H9 (cell line): ENCODE data around the gene SRC. TPM values are rescaled to one million over a fixed set of nuclear protein-coding genes. Genes with fewer than 3 reads are reported as not detected.

ENCODE experiments used
- DNase-seq: peaks from one replicate; pipeline ENCODE4 v3.0.0-alpha.2; 2017
- H2AFZ ChIP-seq: one replicate; pipeline ENCODE4 v1.6.1; 2013; ENCODE audit warnings: mild to moderate bottlenecking, low read length, control low read depth, moderate library complexity
- H2AK5ac ChIP-seq: 2 replicates; pipeline ENCODE4 v1.6.1; 2013; ENCODE audit warnings: low read length, control low read depth, mixed read lengths; ENCODE audit not compliant: insufficient read length
- H2BK120ac ChIP-seq: one replicate; pipeline ENCODE4 v1.6.1; 2013; ENCODE audit warnings: low read depth, mild to moderate bottlenecking, low read length, control low read depth, inconsistent platforms; ENCODE audit not compliant: poor library complexity, severe bottlenecking
- H2BK12ac ChIP-seq: 2 replicates; pipeline ENCODE4 v1.6.1; 2013; ENCODE audit warnings: low read length, control low read depth, mixed read lengths, low read depth; ENCODE audit not compliant: insufficient read length
- H2BK15ac ChIP-seq: 2 replicates; pipeline ENCODE4 v1.6.1; 2013; ENCODE audit warnings: low read depth, low read length, control low read depth
- H2BK20ac ChIP-seq: one replicate; pipeline ENCODE4 v1.6.1; 2013; ENCODE audit warnings: low read depth, mild to moderate bottlenecking, low read length, control low read depth, inconsistent platforms; ENCODE audit not compliant: poor library complexity, severe bottlenecking
- H2BK5ac ChIP-seq: 2 replicates; pipeline ENCODE4 v1.6.1; 2013; ENCODE audit warnings: low read length, control low read depth, mixed read lengths; ENCODE audit not compliant: insufficient read length
- H3K14ac ChIP-seq: 2 replicates; pipeline ENCODE4 v1.6.1; 2013; ENCODE audit warnings: low read length, control low read depth; ENCODE audit not compliant: insufficient read depth
- H3K18ac ChIP-seq: 2 replicates; pipeline ENCODE4 v1.6.1; 2013; ENCODE audit warnings: low read depth, mild to moderate bottlenecking, mixed read lengths, low read length, control low read depth; ENCODE audit not compliant: insufficient read length
- H3K23ac ChIP-seq: 2 replicates; pipeline ENCODE4 v1.6.1; 2013; ENCODE audit warnings: low read length, control low read depth, mixed read lengths, low read depth; ENCODE audit not compliant: insufficient read length
- H3K23me2 ChIP-seq: 2 replicates; pipeline ENCODE4 v1.6.1; 2013; ENCODE audit warnings: low read depth, mild to moderate bottlenecking, mixed read lengths, low read length, control low read depth; ENCODE audit not compliant: insufficient read length, poor library complexity, severe bottlenecking
- H3K27ac ChIP-seq: 2 replicates; pipeline ENCODE4 v1.5.1; 2013; ENCODE audit warnings: low read length, control low read depth, mixed read lengths, low read depth; ENCODE audit not compliant: insufficient read length
- H3K27me3 ChIP-seq: 2 replicates; pipeline ENCODE4 v1.6.1; 2013; ENCODE audit warnings: low read length, control low read depth, inconsistent platforms; ENCODE audit not compliant: insufficient read depth
- H3K4ac ChIP-seq: 2 replicates; pipeline ENCODE4 v1.6.1; 2013; ENCODE audit warnings: low read depth, mild to moderate bottlenecking, control low read depth, inconsistent platforms, low read length, moderate library complexity
- H3K4me1 ChIP-seq: 2 replicates; pipeline ENCODE4 v1.6.1; 2013; ENCODE audit warnings: low read length, control low read depth, inconsistent platforms; ENCODE audit not compliant: insufficient read depth
- H3K4me2 ChIP-seq: 2 replicates; pipeline ENCODE4 v1.6.1; 2013; ENCODE audit warnings: low read length, control low read depth, mixed read lengths; ENCODE audit not compliant: insufficient read length, insufficient read depth
- H3K56ac ChIP-seq: 2 replicates; pipeline ENCODE4 v1.6.1; 2013; ENCODE audit warnings: low read depth, mild to moderate bottlenecking, mixed read lengths, low read length, control low read depth; ENCODE audit not compliant: insufficient read length
- H3K79me1 ChIP-seq: 2 replicates; pipeline ENCODE4 v1.6.1; 2013; ENCODE audit warnings: low read depth, mild to moderate bottlenecking, moderate library complexity, low read length, control low read depth, inconsistent platforms; ENCODE audit not compliant: insufficient read depth, poor library complexity, severe bottlenecking
- H3K79me2 ChIP-seq: 2 replicates; pipeline ENCODE4 v1.6.1; 2013; ENCODE audit warnings: low read length, control low read depth, inconsistent platforms; ENCODE audit not compliant: insufficient read depth
- H3K9ac ChIP-seq: 2 replicates; pipeline ENCODE4 v1.6.1; 2013; ENCODE audit warnings: low read length, control low read depth, mixed read lengths; ENCODE audit not compliant: insufficient read length; ENCODE audit errors: extremely low read depth
- H3K9me3 ChIP-seq: one replicate; pipeline ENCODE4 v1.6.1; 2013; ENCODE audit warnings: low read depth, low read length, inconsistent platforms; ENCODE audit not compliant: control insufficient read depth
- H3T11ph ChIP-seq: one replicate; pipeline ENCODE4 v1.6.1; 2013; ENCODE audit warnings: mild to moderate bottlenecking, low read length, control low read depth, inconsistent platforms
- H4K20me1 ChIP-seq: one replicate; pipeline ENCODE4 v1.6.1; 2013; ENCODE audit not compliant: control insufficient read depth, insufficient read length, insufficient read depth
- H4K5ac ChIP-seq: 2 replicates; pipeline ENCODE4 v1.6.1; 2013; ENCODE audit warnings: low read depth, mild to moderate bottlenecking, mixed read lengths, low read length, control low read depth; ENCODE audit not compliant: insufficient read length
- H4K8ac ChIP-seq: replicated peaks from 2 replicates; pipeline ENCODE4 v1.6.1; 2013; ENCODE audit warnings: low read length, control low read depth, mixed read lengths, low read depth; ENCODE audit not compliant: insufficient read length
- H4K91ac ChIP-seq: 2 replicates; pipeline ENCODE4 v1.6.1; 2013; ENCODE audit warnings: low read depth, mild to moderate bottlenecking, moderate library complexity, mixed read lengths, low read length, control low read depth; ENCODE audit not compliant: insufficient read length
- H3K27ac Mint-ChIP-seq, 3 experiments: 2 replicates in 2 of 3; 3 replicates in 1 of 3; pipeline ENCODE4 v1.8.0; 2020 to 2021; ENCODE audit warnings: mixed read lengths in 3 of 3, mild to moderate bottlenecking in 1 of 3, moderate library complexity in 1 of 3
- H3K27me3 Mint-ChIP-seq: 2 replicates; pipeline ENCODE4 v1.8.0; 2021; ENCODE audit warnings: low read depth, mild to moderate bottlenecking, moderate library complexity, mixed read lengths
- H3K36me3 Mint-ChIP-seq, 3 experiments: 2 replicates in 2 of 3; 3 replicates in 1 of 3; pipeline ENCODE4 v1.8.0; 2020 to 2021; ENCODE audit warnings: low read depth in 3 of 3, mixed read lengths in 3 of 3; ENCODE audit not compliant: insufficient read depth in 1 of 3
- H3K4me1 Mint-ChIP-seq, 2 experiments: 2 replicates each; pipeline ENCODE4 v1.8.0; 2020; ENCODE audit warnings: mixed read lengths in 2 of 2
- H3K4me3 Mint-ChIP-seq, 2 experiments: 2 replicates in 1 of 2; 3 replicates in 1 of 2; pipeline ENCODE4 v1.8.0; 2020 to 2021; ENCODE audit warnings: mild to moderate bottlenecking in 2 of 2, mixed read lengths in 2 of 2, moderate library complexity in 1 of 2
- H3K9me3 Mint-ChIP-seq, 2 experiments: 2 replicates in 1 of 2; 3 replicates in 1 of 2; pipeline ENCODE4 v1.8.0; 2020; ENCODE audit warnings: mild to moderate bottlenecking in 2 of 2, mixed read lengths in 2 of 2, moderate library complexity in 1 of 2
- CTCF ChIP-seq: fragments of 200-600 bp; sonication (generic); conservative IDR thresholded peaks from 3 replicates; pipeline ENCODE4 v1.8.0; 2021; ENCODE audit warnings: antibody characterized with exemption, mild to moderate bottlenecking
- WGBS: extraction: QIAGEN DNeasy Blood & Tissue Kit; methylation state at CpG from one replicate; pipeline ENCODE4 v1.1.7; 2013; ENCODE audit warnings: missing lambda C conversion rate, low lambda C conversion rate, mixed read lengths; ENCODE audit not compliant: insufficient read length; ENCODE audit errors: extremely low coverage; 5-methylcytosine and 5-hydroxymethylcytosine counted together
- total RNA-seq: library from RNA; stranded (reverse); gene quantifications from 2 replicates; pipeline ENCODE4 v1.2.1, GENCODE V29; 2021

Gene SRC
- total RNA-seq, 1 experiment from 2014 or later: 44.5 TPM

GRCh38 chr20:37354210-37355195, 8.6 kb downstream of the SRC start:
- DNase-seq: no peak
- no CpG with 5 or more reads among the region's 18 CpGs for WGBS

More at GRCh38 chr20:37354210-37355195, 8.6 kb downstream of the SRC start:
- H4K8ac ChIP-seq: no peak overlapping the region
- H3K4me1 ChIP-seq: peaks cover 2% of the 10 kb centered on the region; the same call in 1 of the 2 replicates
- no peak overlapping the region for H2BK20ac ChIP-seq
- H3K27me3 Mint-ChIP-seq: no peaks in the 10 kb centered on the region
- H3K4me3 Mint-ChIP-seq: no peak overlapping the region
- H3K4me2 ChIP-seq: no peak overlapping the region
- no peak overlapping the region for H2AK5ac ChIP-seq
- H2AFZ ChIP-seq: no peak overlapping the region
- H2BK15ac ChIP-seq: no peak overlapping the region
- no peak overlapping the region for H2BK5ac ChIP-seq
- no peak overlapping the region for H3K23ac ChIP-seq
- H3K9me3 ChIP-seq: no peaks in the 10 kb centered on the region
- H4K20me1 ChIP-seq: no peaks in the 10 kb centered on the region
- no peak for TF ChIP-seq CTCF
- H4K91ac ChIP-seq: no peak overlapping the region
- H2BK12ac ChIP-seq: no peak overlapping the region
- no peak overlapping the region for H3K18ac ChIP-seq
- H3K36me3 Mint-ChIP-seq: peaks cover 0 to 19% (median 8%) of the 10 kb centered on the region in 3 experiments; a peak in 5 of 7 replicates
- H3K4me1 Mint-ChIP-seq: peaks cover 15 to 25% of the 10 kb centered on the region in 2 experiments
- H3K23me2 ChIP-seq: no peaks in the 10 kb centered on the region
- no peak overlapping the region for H2BK120ac ChIP-seq
- no peak overlapping the region for H3K14ac ChIP-seq
- no peak overlapping the region for H4K5ac ChIP-seq
- H3K27ac ChIP-seq: no peak overlapping the region
- H3K79me1 ChIP-seq: peaks cover 3% of the 10 kb centered on the region
- H3K56ac ChIP-seq: no peak overlapping the region
- H3T11ph ChIP-seq: no peak overlapping the region
- H3K27ac Mint-ChIP-seq: peak overlapping the region in 1 of 3 experiments; percentile 65; a peak in 1 of 7 replicates
- no peak overlapping the region for H3K9ac ChIP-seq
- no peaks in the 10 kb centered on the region for H3K27me3 ChIP-seq
- H3K79me2 ChIP-seq: peaks cover 2% of the 10 kb centered on the region; the same call in 1 of the 2 replicates
- no peaks in the 10 kb centered on the region for H3K9me3 Mint-ChIP-seq
- no peak overlapping the region for H3K4ac ChIP-seq
